NCI-H748 treated with DMSO at 0.1 percent for 48 hours (cell line): ENCODE measurements around the gene ADD1.

Experiments used
- DNase-seq: peaks from one replicate; lab custom pipeline; 2025; lab: John Stamatoyannopoulos, UW

Gene ADD1

DNA sequence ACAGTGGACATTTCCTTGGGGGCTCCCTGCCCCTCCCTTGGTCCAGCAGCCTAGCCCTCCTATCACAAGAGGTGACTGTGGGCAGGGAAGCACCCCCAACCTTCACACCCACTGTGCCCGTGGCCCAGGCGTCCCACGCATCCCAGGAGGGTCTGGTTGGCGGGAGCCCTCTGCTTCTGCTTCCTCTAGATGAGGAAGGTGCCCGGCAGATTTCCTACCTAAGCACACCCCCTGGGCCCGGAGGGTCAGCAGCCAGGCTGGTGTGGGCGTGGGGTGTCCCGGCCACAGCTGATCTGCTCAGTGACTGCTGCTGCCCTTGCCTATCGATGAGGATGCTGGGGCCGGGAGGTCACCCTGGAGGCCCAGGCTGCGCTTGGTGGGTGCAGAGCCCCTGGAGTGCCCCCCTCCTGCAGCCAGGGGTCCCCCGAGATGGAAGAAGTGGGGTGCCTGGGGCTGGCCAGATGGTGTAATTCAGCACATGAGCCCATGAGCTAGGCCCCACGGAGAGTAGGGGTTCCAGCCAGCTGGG, 38.6 kb upstream of the ADD1 start:
- no peak for DNase-seq

- no peak for DNase-seq
Observed at GRCh38 chr4:2805712-2806389, 37.8 kb upstream of the ADD1 start.

DNA sequence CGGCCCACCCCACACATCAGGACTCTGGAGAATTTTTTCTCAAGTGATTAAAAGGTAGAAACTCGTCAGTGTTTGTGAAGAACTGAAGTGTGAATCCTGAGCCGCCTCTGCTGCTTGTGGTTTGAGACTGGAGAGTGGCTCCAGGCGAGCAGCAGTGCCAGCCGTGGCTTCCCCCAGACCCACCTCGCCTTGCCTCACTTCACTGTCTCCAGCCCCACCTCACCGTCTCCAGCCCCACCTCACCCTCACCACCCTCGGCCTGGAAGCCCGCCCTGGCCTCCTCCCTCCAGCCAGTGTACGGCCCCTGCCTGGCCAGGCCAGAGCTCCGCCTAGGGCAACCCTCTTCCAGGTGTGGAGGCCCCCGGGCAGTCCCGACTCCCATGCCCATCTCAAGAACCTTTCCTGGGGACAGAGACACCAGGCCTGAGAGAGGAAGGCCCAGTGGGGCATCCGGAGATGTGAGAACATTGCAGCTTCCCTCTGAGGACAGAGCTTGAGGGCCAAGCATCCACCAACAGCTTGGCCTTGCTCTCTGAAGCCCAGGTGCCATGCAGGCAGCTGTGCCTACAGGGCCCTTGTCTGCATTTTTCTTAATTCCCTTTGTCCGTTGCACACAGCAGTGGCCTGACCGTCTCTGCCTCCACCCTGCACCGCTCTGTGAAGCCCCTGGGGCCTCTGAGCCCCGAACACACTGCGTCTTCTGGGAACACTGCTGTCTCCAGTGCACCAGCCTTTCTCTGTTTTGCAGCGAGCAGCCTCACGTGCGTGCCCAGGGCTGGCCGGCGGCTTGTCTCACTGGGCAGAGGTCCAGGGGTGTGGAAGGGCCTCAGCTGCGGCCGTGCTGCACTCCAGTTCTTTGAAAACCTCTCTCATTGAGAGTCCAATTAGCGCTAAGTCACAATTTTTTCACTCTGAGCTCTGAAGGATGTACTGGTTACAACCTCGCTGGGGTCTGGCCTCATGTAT, 37.0 kb upstream of the ADD1 start:
- no peak for DNase-seq

GRCh38 chr4:2807571-2807970, 36.1 kb upstream of the ADD1 start:
- DNase-seq = no peak

DNA sequence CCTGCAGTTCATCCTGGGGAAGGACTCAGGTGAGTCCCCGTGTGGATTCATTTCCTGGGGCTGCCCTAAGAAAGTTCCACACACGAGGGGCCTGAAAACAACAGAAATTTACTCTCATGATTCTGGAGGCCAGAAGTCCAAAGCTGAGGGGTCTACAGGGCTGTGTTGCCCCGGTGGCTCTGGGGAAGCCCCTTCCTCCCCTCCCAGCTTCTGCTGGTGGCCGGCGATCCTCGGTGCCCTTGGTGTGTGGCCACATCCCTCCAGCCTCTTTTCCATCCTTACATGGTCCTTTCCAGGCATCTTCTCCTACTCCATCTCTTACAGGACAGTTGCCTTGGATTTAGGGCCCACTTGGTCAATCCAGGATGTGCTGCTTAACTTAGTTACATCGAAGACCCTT, 35.6 kb upstream of the ADD1 start:
- no peak for DNase-seq

GRCh38 chr4:2809610-2810180, 33.9 kb upstream of the ADD1 start:
- DNase-seq = no peak

- no peak for DNase-seq
Observed at GRCh38 chr4:2810388-2810787, 33.3 kb upstream of the ADD1 start.

DNA sequence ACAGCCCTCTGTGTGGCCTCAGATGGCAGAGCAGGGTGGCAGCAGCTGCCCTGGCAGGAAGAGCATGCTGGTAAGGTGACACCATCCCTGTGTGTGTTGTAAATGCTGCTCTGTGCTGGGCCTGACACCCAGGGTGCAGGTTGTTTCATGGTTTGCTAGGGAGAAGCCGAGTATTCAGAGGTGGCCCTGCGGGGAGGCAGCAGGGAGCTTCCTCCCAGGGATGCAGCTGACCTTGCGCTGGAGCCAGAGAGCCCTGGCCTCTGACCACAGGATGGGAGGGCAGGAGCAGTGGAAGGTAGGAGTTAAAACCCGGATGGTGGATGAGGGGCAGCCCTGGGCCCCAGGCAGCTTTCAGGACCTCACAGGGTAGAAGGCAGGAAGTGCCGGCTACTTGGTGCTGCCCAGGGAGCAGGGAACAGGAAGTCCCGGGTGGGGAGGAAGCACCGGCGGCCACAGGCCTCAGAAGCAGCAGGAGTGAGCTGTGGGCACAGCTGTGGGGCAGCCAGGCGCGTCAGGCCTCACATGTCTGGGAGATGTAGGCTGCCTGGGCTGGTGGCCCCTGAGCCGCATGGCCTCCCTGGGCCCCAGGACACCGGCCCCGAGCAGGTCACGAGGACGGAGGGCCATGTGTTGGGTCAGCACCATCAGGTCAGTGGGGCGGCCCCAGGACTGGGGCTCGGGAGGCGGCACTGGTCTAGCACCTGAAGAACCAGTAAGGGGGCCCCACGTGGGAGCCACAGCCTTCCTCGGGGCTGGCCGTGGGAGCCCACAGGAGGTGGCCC, 31.6 kb upstream of the ADD1 start:
- DNase-seq = no peak

GRCh38 chr4:2812612-2813354, 30.9 kb upstream of the ADD1 start:
- DNase-seq = no peak

GRCh38 chr4:2813446-2814405, 29.9 kb upstream of the ADD1 start:
- no peak for DNase-seq

DNA sequence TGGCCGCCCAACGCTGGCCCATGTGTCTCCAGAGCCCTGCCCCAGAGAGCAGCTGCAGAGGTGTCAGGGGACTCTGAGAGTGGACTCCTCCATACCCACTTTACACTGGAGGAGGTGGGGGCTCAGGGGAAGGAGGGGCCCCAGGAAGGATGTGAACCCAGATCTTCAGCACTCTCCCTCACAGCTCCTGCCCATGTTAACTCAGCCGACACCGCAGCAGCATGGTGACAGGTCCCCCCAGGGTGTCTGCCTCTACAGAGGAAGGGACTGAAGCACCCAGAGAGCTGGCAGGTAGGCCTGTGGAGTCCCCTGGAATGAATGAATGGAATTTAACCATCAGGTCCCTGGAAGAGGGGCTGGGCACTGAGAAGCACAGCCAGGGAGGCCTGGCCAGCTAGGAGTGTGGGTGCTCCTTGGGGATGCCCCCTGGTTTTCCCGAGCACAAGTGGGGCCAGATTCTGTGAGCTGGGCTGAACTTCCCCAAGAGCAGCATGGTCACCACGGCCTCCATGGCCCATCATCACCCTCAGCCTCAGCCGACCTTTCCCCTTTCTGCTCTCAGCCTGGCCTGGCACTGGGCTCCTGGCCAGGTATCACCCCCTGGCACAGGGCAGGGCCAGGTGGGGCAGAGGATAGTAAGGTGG, 28.9 kb upstream of the ADD1 start:
- no peak for DNase-seq

- no peak for DNase-seq
Observed at GRCh38 chr4:2816401-2816954, 27.2 kb upstream of the ADD1 start.

DNA sequence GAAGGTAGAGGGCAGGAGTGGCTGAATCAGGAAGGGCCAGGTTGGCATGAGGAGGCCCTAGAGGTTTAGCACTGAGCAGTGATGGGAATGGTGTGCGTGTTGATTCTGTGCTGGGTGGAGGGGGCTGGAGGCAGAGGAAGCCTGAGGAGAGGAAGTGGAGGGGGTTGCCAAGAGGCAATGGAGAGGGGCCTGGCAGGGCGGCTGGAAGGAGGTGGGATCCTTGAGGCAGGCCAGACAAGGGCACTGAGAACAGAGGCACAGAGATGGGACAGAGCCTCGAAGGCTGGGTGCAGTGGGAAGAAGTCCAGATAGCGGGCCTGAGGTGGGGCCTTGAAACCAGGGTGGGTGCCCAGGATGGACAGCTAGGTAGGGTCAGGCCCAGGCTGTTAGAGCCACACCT, 26.5 kb upstream of the ADD1 start:
- DNase-seq = no peak

GRCh38 chr4:2817701-2818350, 25.8 kb upstream of the ADD1 start:
- DNase-seq = no peak

DNA sequence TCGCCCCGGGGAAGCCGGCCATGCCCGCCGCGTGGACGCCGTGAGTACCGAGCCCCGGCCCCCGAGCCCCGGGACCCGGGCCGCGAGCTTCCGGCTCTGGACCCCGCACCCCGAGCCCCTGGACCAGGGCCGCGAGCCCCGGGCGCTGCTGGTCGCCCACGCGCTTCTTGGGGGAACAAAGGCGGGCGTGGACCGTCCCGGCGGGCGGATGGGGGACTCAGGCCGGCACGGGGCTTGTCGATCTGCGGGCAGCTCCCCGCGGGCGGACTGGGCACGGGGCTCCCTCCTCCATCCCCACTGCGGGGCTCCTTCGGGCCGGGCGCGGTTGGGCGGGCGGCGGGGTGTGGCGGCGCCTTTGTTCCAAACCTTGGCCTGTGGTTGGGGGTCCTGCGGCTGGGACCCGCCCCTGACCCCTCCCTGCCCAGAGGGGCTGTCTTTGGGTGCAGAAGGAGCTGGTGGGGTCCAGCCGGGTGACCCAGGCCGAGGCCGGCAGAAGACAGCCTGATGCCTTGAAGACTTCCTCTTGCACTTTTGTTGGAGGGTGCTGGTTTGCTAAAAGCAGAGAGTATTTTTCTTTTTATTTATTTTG, 25.2 kb upstream of the ADD1 start:
- DNase-seq = no peak

DNA sequence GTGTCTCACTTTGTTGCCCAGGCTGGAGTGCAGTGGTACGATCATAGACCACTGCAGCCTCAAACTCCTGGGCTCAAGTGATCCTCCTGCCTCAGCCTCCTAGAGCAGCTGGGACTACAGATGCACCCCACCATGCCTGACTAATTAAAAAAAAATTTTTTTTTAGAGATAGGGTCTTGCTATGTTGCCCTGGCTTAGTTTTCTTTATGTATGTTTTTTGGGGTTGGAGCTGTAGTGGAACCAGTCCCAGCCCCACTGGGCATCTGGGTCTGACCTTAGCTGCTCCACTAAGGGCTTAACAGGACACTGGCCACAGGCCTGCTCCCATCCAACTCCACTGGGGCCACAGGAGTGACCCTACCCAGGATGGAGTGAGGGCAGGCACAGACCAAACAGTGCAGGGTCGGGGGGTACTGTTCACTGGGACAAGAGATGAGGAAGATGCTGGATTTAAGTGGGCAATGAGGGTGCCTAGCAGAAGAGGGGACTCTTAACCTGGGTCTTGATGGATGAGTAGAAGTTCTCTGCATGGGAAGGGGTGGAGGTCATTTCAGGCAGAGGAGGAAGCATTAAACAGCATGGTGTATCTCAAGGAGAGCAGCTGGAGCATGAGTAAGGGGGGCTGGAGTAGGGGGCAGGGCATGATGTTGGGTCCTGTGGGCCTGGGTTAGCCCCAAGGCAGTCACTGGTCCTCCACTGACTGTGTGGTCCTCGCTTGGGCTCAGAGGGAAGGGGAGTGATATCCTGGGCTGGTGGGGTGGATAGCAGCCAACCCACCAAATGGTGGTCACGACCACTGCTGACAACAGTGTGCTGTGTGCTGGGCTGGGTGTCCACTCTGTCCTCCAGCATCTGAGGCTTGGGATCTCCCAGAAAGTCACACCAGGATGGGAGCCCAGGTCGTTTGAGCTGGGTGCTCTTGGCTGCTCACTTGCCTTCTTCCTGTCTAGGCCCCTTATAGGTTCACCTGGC, 24.1 kb upstream of the ADD1 start:
- no peak for DNase-seq
